SK-N-SH treated with all-trans-retinoic acid at 6 μM for 48 hours (cell line): ENCODE data around the gene ADARB2.

Source experiments
- ATAC-seq: fragments of 200-7000 bp; cut with Tn5 transposase; 3 replicates; pipeline ENCODE4 v1.9.1; 2020; ENCODE audit warnings: mild to moderate bottlenecking, moderate library complexity
- ARNTL ChIP-seq: fragments of 450-650 bp; formaldehyde crosslinking; IDR thresholded peaks from 2 replicates; pipeline ENCODE4 v1.5.0; 2020; ENCODE audit warnings: low read depth, mild to moderate bottlenecking, moderate library complexity, borderline replicate concordance
- BACH2 ChIP-seq: fragments of 250-450 bp; sonication (Bioruptor Pico); IDR thresholded peaks from 2 replicates; pipeline ENCODE4 v1.9.0; 2021; ENCODE audit warnings: mild to moderate bottlenecking, borderline replicate concordance
- CSDC2 ChIP-seq: fragments of 250-450 bp; sonication (Bioruptor Pico); IDR thresholded peaks from 2 replicates; pipeline ENCODE4 v1.5.0; 2020; ENCODE audit warnings: mild to moderate bottlenecking, moderate library complexity
- ESRRG ChIP-seq: fragments of 250-450 bp; sonication (Bioruptor Pico); IDR thresholded peaks from 2 replicates; pipeline ENCODE4 v1.6.1; 2021; ENCODE audit warnings: mild to moderate bottlenecking
- GLIS3 ChIP-seq: fragments of 250-450 bp; sonication (Bioruptor Pico); IDR thresholded peaks from 2 replicates; pipeline ENCODE4 v1.5.0; 2020; ENCODE audit warnings: mild to moderate bottlenecking, moderate library complexity
- ISL1 ChIP-seq: fragments of 250-450 bp; sonication (Bioruptor Pico); IDR thresholded peaks from 2 replicates; pipeline ENCODE4 v2.1.2; 2022; ENCODE audit warnings: mild to moderate bottlenecking, moderate library complexity
- OSR1 ChIP-seq: fragments of 250-450 bp; sonication (Bioruptor Pico); IDR thresholded peaks from 2 replicates; pipeline ENCODE4 v1.8.0; 2022; ENCODE audit warnings: moderate library complexity, mild to moderate bottlenecking, inconsistent platforms
- PPARA ChIP-seq: fragments of 250-450 bp; sonication (Bioruptor Pico); IDR thresholded peaks from 2 replicates; pipeline ENCODE4 v1.5.0; 2020; ENCODE audit warnings: mild to moderate bottlenecking, borderline replicate concordance
- RARB ChIP-seq: fragments of 250-450 bp; sonication (Bioruptor Pico); IDR thresholded peaks from 2 replicates; pipeline ENCODE4 v1.8.0; 2021; ENCODE audit warnings: mild to moderate bottlenecking, moderate library complexity
- SNAI2 ChIP-seq: fragments of 250-450 bp; sonication (Bioruptor Pico); IDR thresholded peaks from 2 replicates; pipeline ENCODE4 v1.5.0; 2020; ENCODE audit warnings: mild to moderate bottlenecking, moderate library complexity
- TOX ChIP-seq: fragments of 250-450 bp; sonication (Bioruptor Pico); IDR thresholded peaks from 2 replicates; pipeline ENCODE4 v1.8.0; 2021; ENCODE audit warnings: mild to moderate bottlenecking, moderate library complexity, borderline replicate concordance
- ZC3H10 ChIP-seq: fragments of 250-450 bp; sonication (Bioruptor Pico); IDR thresholded peaks from 2 replicates; pipeline ENCODE4 v1.5.1; 2021; ENCODE audit warnings: mild to moderate bottlenecking, moderate library complexity
- ZFP3 ChIP-seq: fragments of 250-450 bp; sonication (Bioruptor Pico); IDR thresholded peaks from 2 replicates; pipeline ENCODE4 v1.5.0; 2020; ENCODE audit warnings: mild to moderate bottlenecking, moderate library complexity
- ZFP30 ChIP-seq: fragments of 450-650 bp; formaldehyde crosslinking; IDR thresholded peaks from 2 replicates; pipeline ENCODE4 v1.5.0; 2022; ENCODE audit warnings: mild to moderate bottlenecking, moderate library complexity
- ZNF565 ChIP-seq: fragments of 450-650 bp; formaldehyde crosslinking; conservative IDR thresholded peaks from 2 replicates; pipeline ENCODE4 v1.5.0; 2020; ENCODE audit warnings: low read depth, mild to moderate bottlenecking, moderate library complexity
- ZNF70 ChIP-seq: fragments of 450-650 bp; formaldehyde crosslinking; IDR thresholded peaks from 2 replicates; pipeline ENCODE4 v1.5.0; 2020; ENCODE audit warnings: mild to moderate bottlenecking, moderate library complexity
- ZNF8 ChIP-seq: fragments of 450-650 bp; formaldehyde crosslinking; IDR thresholded peaks from 2 replicates; pipeline ENCODE4 v1.5.0; 2020; ENCODE audit warnings: mild to moderate bottlenecking, moderate library complexity
- TF ChIP-seq, protein P1 (sequence below): fragments of 250-450 bp; sonication (Bioruptor Pico); IDR thresholded peaks from 2 replicates; pipeline ENCODE4 v1.5.1; 2021; ENCODE audit warnings: mild to moderate bottlenecking, moderate library complexity
- TF ChIP-seq, protein P2 (sequence below): fragments of 250-450 bp; sonication (Bioruptor Pico); IDR thresholded peaks from 2 replicates; pipeline ENCODE4 v1.5.1; 2020; ENCODE audit warnings: low read depth, mild to moderate bottlenecking, moderate library complexity
- TF ChIP-seq, protein P3 (sequence below): fragments of 250-450 bp; sonication (Bioruptor Pico); IDR thresholded peaks from 2 replicates; pipeline ENCODE4 v1.8.0; 2021; ENCODE audit warnings: low read depth, mild to moderate bottlenecking, moderate library complexity, borderline replicate concordance
- TF ChIP-seq, protein P4 (sequence below): fragments of 250-450 bp; sonication (Bioruptor Pico); IDR thresholded peaks from 2 replicates; pipeline ENCODE4 v1.8.0; 2020; ENCODE audit warnings: mild to moderate bottlenecking, moderate library complexity, borderline replicate concordance

The ADARB2 gene

DNA sequence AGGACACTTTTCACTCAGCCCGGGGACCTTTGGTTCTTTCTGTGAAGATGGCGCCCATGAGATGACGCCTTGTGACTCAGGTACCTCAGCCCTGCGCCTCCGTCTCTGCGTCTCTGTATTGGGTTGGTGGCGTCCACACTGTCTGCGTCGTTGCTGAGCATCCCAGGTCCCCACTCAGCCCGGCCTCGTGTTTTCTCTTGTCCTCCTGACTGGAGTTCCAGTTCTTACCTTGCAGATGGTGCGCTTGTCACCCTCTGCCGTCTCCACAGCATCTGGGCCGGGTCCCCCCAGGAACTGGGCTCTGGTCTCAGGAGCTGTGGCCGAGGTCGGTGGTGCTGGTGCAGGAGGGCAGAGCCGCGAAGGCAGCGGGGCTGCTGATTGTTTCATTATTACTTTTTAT lies 530.7 kb downstream of the ADARB2 start:
- TF ChIP-seq ISL1 (CRISPR knock-in tag) (no peak), OSR1 (CRISPR knock-in tag) (no peak), ESRRG (CRISPR knock-in tag) (no peak), SNAI2 (no peak), TOX (CRISPR knock-in tag) (no peak), ZFP3 (CRISPR knock-in tag) (no peak), CSDC2 (CRISPR knock-in tag) (no peak), ARNTL (CRISPR knock-in tag) (no peak), PPARA (CRISPR knock-in tag) (no peak), BACH2 (CRISPR knock-in tag) (no peak), ZNF565 (no peak), ZNF70 (CRISPR knock-in tag) (no peak), ZFP30 (CRISPR knock-in tag) (no peak), GLIS3 (no peak)
- TF ChIP-seq, protein P1, sequence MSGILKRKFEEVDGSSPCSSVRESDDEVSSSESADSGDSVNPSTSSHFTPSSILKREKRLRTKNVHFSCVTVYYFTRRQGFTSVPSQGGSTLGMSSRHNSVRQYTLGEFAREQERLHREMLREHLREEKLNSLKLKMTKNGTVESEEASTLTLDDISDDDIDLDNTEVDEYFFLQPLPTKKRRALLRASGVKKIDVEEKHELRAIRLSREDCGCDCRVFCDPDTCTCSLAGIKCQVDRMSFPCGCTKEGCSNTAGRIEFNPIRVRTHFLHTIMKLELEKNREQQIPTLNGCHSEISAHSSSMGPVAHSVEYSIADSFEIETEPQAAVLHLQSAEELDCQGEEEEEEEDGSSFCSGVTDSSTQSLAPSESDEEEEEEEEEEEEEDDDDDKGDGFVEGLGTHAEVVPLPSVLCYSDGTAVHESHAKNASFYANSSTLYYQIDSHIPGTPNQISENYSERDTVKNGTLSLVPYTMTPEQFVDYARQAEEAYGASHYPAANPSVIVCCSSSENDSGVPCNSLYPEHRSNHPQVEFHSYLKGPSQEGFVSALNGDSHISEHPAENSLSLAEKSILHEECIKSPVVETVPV (CRISPR knock-in tag): no peak
- no peak for ATAC-seq

DNA sequence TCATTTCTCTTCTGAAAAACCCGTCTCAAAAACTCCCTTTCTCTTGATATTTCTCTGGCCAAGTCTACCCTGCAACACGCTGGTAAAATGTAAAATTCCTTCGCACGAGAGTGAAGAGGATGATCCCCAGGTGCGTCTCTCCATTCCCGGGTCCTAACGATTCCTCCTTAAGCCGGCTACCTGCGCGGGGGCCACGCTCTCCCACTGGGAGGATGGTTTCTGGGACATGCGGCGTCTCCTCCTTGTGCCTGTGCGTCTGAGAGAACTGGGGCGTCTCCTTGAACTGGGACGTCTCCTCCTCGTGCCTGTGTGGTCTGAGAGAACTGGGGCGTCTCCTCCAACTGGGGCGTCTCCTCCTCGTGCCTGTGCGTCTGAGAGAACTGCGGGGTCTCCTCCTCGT lies 531.2 kb downstream of the ADARB2 start:
- no peak for ATAC-seq
- TF ChIP-seq PPARA (CRISPR knock-in tag): no peak

DNA sequence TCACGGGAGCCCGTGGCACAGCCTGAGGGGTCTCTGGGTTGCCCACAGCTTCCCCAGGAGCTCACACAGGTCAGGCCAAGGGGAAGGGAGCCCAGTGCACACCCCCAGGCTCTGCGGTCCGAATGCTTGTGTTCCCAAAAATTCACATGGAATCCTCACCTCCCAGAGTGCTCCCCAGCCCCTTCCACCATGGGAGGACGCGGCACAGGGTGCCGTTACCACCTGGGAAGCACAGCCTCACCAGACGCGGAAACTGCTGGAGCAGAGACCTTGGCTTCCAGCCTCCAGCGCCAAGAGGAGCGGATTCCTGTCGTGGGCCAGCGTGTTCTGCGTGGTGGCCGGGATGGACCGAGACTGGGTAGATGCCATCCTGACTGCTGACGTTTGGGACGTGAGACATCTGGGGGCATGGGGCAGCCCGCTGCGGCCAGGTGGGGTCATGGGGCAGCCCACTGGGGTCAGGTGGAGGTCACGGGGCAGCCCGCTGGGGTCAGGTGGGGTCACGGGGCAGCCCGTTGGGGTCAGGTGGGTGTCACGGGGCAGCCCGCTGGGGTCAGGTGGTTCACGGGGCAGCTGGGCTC lies 531.8 kb downstream of the ADARB2 start:
- TF ChIP-seq OSR1 (CRISPR knock-in tag): no peak
- TF ChIP-seq, protein P2, sequence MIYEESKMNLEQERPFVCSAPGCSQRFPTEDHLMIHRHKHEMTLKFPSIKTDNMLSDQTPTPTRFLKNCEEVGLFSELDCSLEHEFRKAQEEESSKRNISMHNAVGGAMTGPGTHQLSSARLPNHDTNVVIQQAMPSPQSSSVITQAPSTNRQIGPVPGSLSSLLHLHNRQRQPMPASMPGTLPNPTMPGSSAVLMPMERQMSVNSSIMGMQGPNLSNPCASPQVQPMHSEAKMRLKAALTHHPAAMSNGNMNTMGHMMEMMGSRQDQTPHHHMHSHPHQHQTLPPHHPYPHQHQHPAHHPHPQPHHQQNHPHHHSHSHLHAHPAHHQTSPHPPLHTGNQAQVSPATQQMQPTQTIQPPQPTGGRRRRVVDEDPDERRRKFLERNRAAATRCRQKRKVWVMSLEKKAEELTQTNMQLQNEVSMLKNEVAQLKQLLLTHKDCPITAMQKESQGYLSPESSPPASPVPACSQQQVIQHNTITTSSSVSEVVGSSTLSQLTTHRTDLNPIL: no peak
- TF ChIP-seq ESRRG (CRISPR knock-in tag): no peak
- no peak for TF ChIP-seq GLIS3
- no peak for TF ChIP-seq ARNTL (CRISPR knock-in tag)
- no peak for ATAC-seq

DNA sequence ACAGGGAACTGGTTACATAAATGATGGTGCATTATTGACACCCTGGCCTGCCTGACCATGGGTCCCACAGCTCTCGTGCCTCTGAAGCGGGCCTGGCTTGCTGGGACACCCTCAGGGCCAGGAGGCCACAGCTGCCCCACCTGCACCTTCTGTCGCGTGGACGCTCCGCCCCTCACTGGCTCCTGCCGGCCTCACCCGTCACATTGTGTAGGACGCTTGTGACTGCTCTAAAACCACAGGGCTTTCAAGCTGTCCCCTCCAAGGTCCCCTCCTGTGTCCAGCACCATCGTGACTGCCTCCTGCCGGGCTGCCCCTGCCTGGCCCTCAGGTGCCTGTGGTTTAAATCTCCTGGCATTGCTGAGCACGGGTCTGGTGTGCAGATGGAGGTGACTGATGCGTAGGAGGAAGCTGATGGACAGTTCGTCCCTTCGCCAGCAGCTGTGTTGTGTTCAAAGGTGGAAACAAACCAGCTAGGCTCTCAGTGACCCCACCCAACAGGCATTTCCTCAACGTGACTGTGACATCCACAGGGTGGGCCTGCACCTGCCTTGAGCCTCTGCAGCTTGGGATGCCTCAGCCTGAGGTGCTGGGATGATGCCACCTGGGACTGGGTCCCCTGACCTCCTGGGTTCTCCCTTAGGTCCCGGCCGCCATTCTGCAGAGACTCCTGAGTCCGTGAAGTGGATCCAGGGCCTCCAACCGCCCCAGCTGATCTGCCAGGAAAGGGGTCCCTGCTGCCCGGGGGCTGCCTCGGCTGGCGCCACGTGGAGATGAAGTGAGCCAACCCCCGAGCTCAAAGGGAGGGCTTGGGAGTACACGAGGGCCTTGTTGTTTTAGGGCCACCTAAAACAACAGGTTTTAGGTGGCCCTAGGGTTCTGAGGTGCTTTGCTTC lies 532.6 kb downstream of the ADARB2 start:
- TF ChIP-seq CSDC2 (CRISPR knock-in tag) (no peak), BACH2 (CRISPR knock-in tag) (no peak), ZNF8 (no peak), ZNF565 (no peak), ZC3H10 (CRISPR knock-in tag) (no peak), ARNTL (CRISPR knock-in tag) (no peak), RARB (no peak), ESRRG (CRISPR knock-in tag) (no peak), ZNF70 (CRISPR knock-in tag) (no peak), ISL1 (CRISPR knock-in tag) (no peak), ZFP30 (CRISPR knock-in tag) (no peak), SNAI2 (no peak), GLIS3 (no peak), TOX (CRISPR knock-in tag) (no peak), OSR1 (CRISPR knock-in tag) (no peak), ZFP3 (CRISPR knock-in tag) (no peak)
- TF ChIP-seq, protein P3, sequence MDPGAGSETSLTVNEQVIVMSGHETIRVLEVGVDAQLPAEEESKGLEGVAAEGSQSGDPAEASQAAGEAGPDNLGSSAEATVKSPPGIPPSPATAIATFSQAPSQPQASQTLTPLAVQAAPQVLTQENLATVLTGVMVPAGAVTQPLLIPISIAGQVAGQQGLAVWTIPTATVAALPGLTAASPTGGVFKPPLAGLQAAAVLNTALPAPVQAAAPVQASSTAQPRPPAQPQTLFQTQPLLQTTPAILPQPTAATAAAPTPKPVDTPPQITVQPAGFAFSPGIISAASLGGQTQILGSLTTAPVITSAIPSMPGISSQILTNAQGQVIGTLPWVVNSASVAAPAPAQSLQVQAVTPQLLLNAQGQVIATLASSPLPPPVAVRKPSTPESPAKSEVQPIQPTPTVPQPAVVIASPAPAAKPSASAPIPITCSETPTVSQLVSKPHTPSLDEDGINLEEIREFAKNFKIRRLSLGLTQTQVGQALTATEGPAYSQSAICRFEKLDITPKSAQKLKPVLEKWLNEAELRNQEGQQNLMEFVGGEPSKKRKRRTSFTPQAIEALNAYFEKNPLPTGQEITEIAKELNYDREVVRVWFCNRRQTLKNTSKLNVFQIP (CRISPR knock-in tag): no peak
- TF ChIP-seq, protein P4, sequence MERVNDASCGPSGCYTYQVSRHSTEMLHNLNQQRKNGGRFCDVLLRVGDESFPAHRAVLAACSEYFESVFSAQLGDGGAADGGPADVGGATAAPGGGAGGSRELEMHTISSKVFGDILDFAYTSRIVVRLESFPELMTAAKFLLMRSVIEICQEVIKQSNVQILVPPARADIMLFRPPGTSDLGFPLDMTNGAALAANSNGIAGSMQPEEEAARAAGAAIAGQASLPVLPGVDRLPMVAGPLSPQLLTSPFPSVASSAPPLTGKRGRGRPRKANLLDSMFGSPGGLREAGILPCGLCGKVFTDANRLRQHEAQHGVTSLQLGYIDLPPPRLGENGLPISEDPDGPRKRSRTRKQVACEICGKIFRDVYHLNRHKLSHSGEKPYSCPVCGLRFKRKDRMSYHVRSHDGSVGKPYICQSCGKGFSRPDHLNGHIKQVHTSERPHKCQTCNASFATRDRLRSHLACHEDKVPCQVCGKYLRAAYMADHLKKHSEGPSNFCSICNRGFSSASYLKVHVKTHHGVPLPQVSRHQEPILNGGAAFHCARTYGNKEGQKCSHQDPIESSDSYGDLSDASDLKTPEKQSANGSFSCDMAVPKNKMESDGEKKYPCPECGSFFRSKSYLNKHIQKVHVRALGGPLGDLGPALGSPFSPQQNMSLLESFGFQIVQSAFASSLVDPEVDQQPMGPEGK (CRISPR knock-in tag): no peak
- TF ChIP-seq, protein P1 (CRISPR knock-in tag): no peak
- TF ChIP-seq, protein P2: no peak
- TF ChIP-seq, all 23 proteins: peak for 0

More for the DNA sequence above, 532.6 kb downstream of the ADARB2 start:
- ATAC-seq: no peak
